Naive B cell (primary cell): Measurements from ENCODE around the gene CCDC171. TPM values are rescaled to one million over a fixed set of nuclear protein-coding genes. Genes with fewer than 3 reads are reported as not detected.

Experiments
- ATAC-seq, 2 donors: fragments of 150-1000 bp; cut with Tn5 transposase; 2 replicates each; pipeline ENCODE4 v1.10.0; 2021; ENCODE audit warnings: low read depth in 2 of 2, mild to moderate bottlenecking in 2 of 2, moderate library complexity in 2 of 2
- DNase-seq: peaks from one replicate; pipeline ENCODE4 v3.0.0; 2022
- H3K27ac Mint-ChIP-seq, 6 donors: one replicate each; pipeline ENCODE4 v1.8.0; 2020 to 2022; ENCODE audit warnings: mild to moderate bottlenecking in 6 of 6, mixed read lengths in 6 of 6, moderate library complexity in 5 of 6, inconsistent platforms in 2 of 6
- H3K27me3 Mint-ChIP-seq, 3 donors: one replicate each; pipeline ENCODE4 v1.8.0; 2021 to 2022; ENCODE audit warnings: mixed read lengths in 3 of 3, mild to moderate bottlenecking in 1 of 3
- H3K36me3 Mint-ChIP-seq, 2 donors: one replicate each; pipeline ENCODE4 v1.8.0; 2020 to 2022; ENCODE audit warnings: mixed read lengths in 2 of 2, inconsistent platforms in 1 of 2, mild to moderate bottlenecking in 1 of 2
- H3K4me1 Mint-ChIP-seq, 3 donors: one replicate each; pipeline ENCODE4 v1.8.0; 2020 to 2022; ENCODE audit warnings: mixed read lengths in 3 of 3, inconsistent platforms in 1 of 3, mild to moderate bottlenecking in 1 of 3, moderate library complexity in 1 of 3
- H3K4me3 Mint-ChIP-seq, 8 donors: one replicate each; pipeline ENCODE4 v1.8.0; 2020 to 2022; ENCODE audit warnings: mild to moderate bottlenecking in 8 of 8, mixed read lengths in 8 of 8, moderate library complexity in 8 of 8, inconsistent platforms in 2 of 8
- H3K9me3 Mint-ChIP-seq, 7 donors: one replicate each; pipeline ENCODE4 v1.8.0; 2020 to 2022; ENCODE audit warnings: mixed read lengths in 7 of 7, mild to moderate bottlenecking in 5 of 7, inconsistent platforms in 2 of 7, moderate library complexity in 1 of 7
- polyA plus RNA-seq, 6 donors: library from polyadenylated mRNA; unstranded; fragments of 300-500 nt; fragmentation: Illumina TruSeq; gene quantifications; one replicate each; pipeline ENCODE4 v1.2.3, GENCODE V29; 2021; ENCODE audit warnings: low read depth in 6 of 6

The CCDC171 gene
- polyA plus RNA-seq, 6 donors from 2014 or later = 0.17 to 0.62 (median 0.38) TPM; not detected in 1

DNA sequence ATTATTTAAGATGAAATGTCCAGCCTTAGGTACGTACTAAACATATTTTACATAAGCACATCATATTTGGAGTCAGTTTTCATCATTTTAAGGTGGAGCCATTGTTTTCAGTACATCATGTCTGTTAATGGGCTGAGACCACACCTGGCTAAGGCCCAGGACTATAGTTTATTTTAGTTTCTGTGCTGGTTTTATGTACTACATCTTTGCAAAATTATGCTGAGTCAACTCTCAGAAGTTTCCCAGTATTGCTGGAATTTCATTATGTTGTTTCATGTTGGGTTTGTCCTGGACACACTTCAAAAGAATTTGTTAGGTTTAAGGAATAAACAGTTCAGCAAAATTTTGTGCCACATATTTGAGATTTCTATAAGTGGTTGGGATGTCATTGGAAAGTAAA lies 171.2 kb downstream of the CCDC171 start:
- Mint-ChIP-seq H3K4me1 (peaks cover 0 to 2% (median 0%) of the 10 kb centered on the region in 3 donors), H3K27ac (no peak overlapping the region), H3K9me3 (no peaks in the 10 kb centered on the region), H3K27me3 (no peaks in the 10 kb centered on the region), H3K36me3 (no peaks in the 10 kb centered on the region), H3K4me3 (no peak overlapping the region)
- ATAC-seq (no peak), DNase-seq (no peak)

GRCh38 chr9:15724612-15725011 lies 171.8 kb downstream of the CCDC171 start:
- Mint-ChIP-seq H3K4me1 (no peaks in the 10 kb centered on the region), H3K27ac (no peak overlapping the region), H3K36me3 (no peaks in the 10 kb centered on the region), H3K9me3 (no peaks in the 10 kb centered on the region), H3K27me3 (no peaks in the 10 kb centered on the region), H3K4me3 (no peak overlapping the region)
- DNase-seq (no peak), ATAC-seq (no peak)

GRCh38 chr9:15725953-15726352 lies 173.1 kb downstream of the CCDC171 start:
- no peaks in the 10 kb centered on the region for H3K27me3 Mint-ChIP-seq
- no peak for ATAC-seq
- H3K27ac Mint-ChIP-seq = no peak overlapping the region
- no peaks in the 10 kb centered on the region for H3K4me1 Mint-ChIP-seq
- DNase-seq = no peak
- no peaks in the 10 kb centered on the region for H3K9me3 Mint-ChIP-seq
- no peak overlapping the region for H3K4me3 Mint-ChIP-seq
- no peaks in the 10 kb centered on the region for H3K36me3 Mint-ChIP-seq

- DNase-seq = no peak
Observed at GRCh38 chr9:15729507-15729906, 176.7 kb downstream of the CCDC171 start.

DNA sequence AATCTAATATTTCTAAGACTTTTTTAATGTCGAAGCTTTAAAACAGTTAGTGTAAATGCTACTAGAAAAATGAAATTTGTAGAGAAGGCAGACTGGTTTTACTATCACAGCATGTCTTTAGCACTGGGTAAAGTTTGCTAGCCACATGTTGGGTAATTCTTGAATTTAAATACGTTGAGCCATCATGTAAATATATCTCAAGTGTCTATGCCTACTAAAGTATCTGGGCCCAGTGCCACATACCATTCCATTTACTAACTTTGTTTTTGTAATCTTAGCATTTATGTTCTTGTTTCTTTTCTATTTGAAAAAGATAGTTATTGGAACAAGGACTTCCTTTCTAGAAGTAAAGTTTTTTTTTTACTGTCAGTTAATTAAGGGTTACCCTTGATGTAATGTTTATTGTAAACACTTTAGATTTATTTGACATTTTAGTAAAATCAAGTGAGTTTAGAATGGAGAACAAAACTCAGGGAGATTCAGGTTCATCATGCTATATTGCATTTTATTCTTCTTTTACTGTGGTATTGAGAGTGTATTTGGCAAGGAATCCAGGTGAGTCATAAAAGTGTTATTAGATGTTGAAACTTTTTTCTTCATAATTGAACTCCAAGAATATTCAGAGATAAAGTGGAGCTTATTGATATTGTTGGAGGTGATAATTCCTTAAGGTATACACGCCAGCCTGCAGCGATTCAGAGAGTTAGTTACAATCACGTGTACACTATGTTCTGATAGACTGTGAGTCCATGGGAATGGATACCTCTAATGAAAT lies 182.4 kb downstream of the CCDC171 start:
- H3K4me1 Mint-ChIP-seq = no peaks in the 10 kb centered on the region
- DNase-seq = no peak
- ATAC-seq = no peak

More at GRCh38 chr9:15729507-15729906, 176.7 kb downstream of the CCDC171 start:
- Mint-ChIP-seq H3K9me3 (no peaks in the 10 kb centered on the region), H3K4me3 (no peak overlapping the region), H3K27me3 (no peaks in the 10 kb centered on the region), H3K36me3 (no peaks in the 10 kb centered on the region), H3K27ac (peak overlapping the region in 1 of 6 donors; percentile 49), H3K4me1 (no peaks in the 10 kb centered on the region)
- no peak for ATAC-seq

DNA sequence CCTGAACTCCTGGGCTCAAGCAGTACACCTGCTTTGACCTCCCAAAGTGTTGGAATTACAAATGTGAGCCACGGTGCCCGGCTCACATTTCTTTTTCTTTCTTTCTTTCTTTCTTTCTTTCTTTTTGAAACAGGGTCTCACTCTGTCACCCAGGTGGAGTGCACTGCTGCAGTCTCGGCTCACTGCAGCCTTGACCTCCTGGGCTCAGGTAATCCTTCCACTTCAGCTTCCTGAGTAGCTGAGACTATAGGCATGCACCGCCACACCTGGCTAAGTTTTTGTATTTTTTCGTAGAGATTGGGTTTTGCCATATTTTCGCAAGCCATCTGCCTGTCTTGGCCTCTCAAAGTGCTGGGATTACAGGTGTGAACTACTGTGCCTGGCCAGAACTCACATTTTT lies 183.7 kb downstream of the CCDC171 start:
- Mint-ChIP-seq H3K9me3 (peaks cover 0 to 2% (median 0%) of the 10 kb centered on the region in 7 donors), H3K4me3 (no peak overlapping the region), H3K4me1 (no peaks in the 10 kb centered on the region), H3K36me3 (no peaks in the 10 kb centered on the region), H3K27me3 (no peaks in the 10 kb centered on the region), H3K27ac (no peak overlapping the region)
- no peak for ATAC-seq
- DNase-seq = no peak

More for the DNA sequence above, 182.4 kb downstream of the CCDC171 start:
- H3K9me3 Mint-ChIP-seq = peaks cover 0 to 2% (median 0%) of the 10 kb centered on the region in 7 donors
- H3K36me3 Mint-ChIP-seq = no peaks in the 10 kb centered on the region
- no peaks in the 10 kb centered on the region for H3K27me3 Mint-ChIP-seq
- no peak overlapping the region for H3K27ac Mint-ChIP-seq
- no peak overlapping the region for H3K4me3 Mint-ChIP-seq

GRCh38 chr9:15738011-15738410 lies 185.2 kb downstream of the CCDC171 start:
- no peaks in the 10 kb centered on the region for H3K4me1 Mint-ChIP-seq
- DNase-seq = no peak
- no peaks in the 10 kb centered on the region for H3K36me3 Mint-ChIP-seq

DNA sequence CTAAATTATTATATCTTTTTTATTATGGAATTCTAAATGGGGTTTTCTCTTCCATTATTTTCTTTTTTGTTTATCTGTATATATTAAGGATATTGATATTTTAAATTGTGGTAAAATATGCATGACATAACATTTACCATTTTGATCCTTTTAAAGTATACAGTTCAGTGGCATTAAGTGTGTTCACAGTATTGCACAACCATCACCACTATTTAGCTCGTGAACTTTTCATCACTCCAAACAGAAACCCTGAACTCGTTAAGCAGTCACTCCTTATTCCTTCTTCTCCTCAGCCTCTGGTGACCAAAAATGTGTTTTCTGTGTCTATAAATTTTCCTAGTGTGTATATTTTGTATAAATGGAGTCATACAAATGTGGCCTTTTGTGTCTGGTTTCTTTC lies 188.2 kb downstream of the CCDC171 start:
- peaks cover 0 to 8% of the 10 kb centered on the region in 2 donors for H3K36me3 Mint-ChIP-seq
- H3K9me3 Mint-ChIP-seq = peaks cover 0 to 3% (median 0%) of the 10 kb centered on the region in 7 donors
- H3K4me1 Mint-ChIP-seq = no peaks in the 10 kb centered on the region
- H3K27me3 Mint-ChIP-seq = no peaks in the 10 kb centered on the region
- peak overlapping the region in 1 of 6 donors; percentile 34 for H3K27ac Mint-ChIP-seq
- ATAC-seq = no peak
- no peak overlapping the region for H3K4me3 Mint-ChIP-seq
- no peak for DNase-seq

More at GRCh38 chr9:15738011-15738410, 185.2 kb downstream of the CCDC171 start:
- no peak for ATAC-seq
- Mint-ChIP-seq H3K4me3 (no peak overlapping the region), H3K9me3 (peaks cover 0 to 3% (median 0%) of the 10 kb centered on the region in 7 donors), H3K27me3 (no peaks in the 10 kb centered on the region), H3K27ac (no peak overlapping the region)

DNA sequence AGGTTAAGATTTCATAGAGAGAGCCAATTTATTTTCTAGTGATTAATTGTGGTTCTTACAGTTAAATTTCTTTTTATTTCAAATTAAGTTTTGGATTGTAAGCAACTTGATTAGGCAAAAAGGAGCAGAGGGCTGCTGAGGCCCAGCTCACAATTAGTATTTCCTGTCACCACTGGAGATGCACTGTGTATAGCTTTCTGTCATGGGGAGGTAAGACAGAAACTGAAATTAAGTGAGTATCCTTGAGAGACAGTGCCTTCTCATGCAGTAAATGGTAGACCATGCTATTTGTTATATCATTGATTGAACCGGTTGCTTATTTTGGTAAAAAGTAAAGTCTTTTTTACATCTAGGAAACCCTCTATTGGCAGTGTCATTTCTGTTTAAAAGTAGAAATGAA lies 190.7 kb downstream of the CCDC171 start:
- DNase-seq = no peak
- no peaks in the 10 kb centered on the region for H3K4me1 Mint-ChIP-seq
- no peak for ATAC-seq
- peaks cover 12 to 19% of the 10 kb centered on the region in 2 donors for H3K36me3 Mint-ChIP-seq
- H3K4me3 Mint-ChIP-seq = no peak overlapping the region
- no peak overlapping the region for H3K27ac Mint-ChIP-seq
- no peaks in the 10 kb centered on the region for H3K27me3 Mint-ChIP-seq
- H3K9me3 Mint-ChIP-seq = peaks cover 0 to 8% (median 4%) of the 10 kb centered on the region in 7 donors

DNA sequence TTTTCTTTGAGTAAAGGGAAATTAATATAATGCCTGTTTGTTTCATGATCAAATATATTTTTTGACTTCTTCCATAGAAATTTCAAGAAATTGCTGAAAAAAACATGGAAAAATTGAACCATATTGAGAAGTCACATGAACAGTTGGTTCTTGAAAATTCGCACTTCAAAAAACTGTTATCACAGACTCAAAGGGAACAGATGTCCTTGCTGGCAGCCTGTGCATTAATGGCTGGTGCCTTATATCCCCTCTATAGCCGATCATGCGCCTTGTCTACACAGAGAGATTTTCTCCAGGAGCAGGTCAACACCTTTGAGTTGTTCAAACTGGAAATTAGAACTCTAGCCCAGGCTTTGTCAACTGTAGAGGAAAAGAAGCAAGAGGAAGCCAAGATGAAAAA lies 191.4 kb downstream of the CCDC171 start:
- ATAC-seq (no peak), DNase-seq (no peak)
- H3K36me3 Mint-ChIP-seq = peaks cover 12 to 19% of the 10 kb centered on the region in 2 donors
- no peak overlapping the region for H3K27ac Mint-ChIP-seq
- H3K9me3 Mint-ChIP-seq = peaks cover 0 to 8% (median 4%) of the 10 kb centered on the region in 7 donors
- H3K4me1 Mint-ChIP-seq = no peaks in the 10 kb centered on the region
- no peak overlapping the region for H3K4me3 Mint-ChIP-seq
- H3K27me3 Mint-ChIP-seq = no peaks in the 10 kb centered on the region

GRCh38 chr9:15746905-15747304 lies 194.1 kb downstream of the CCDC171 start:
- H3K4me3 Mint-ChIP-seq = no peak overlapping the region
- H3K9me3 Mint-ChIP-seq = peaks cover 0 to 8% (median 4%) of the 10 kb centered on the region in 7 donors
- no peak for ATAC-seq
- no peaks in the 10 kb centered on the region for H3K4me1 Mint-ChIP-seq
- H3K27me3 Mint-ChIP-seq = no peaks in the 10 kb centered on the region
- H3K36me3 Mint-ChIP-seq = peaks cover 12 to 19% of the 10 kb centered on the region in 2 donors
- no peak for DNase-seq
- no peak overlapping the region for H3K27ac Mint-ChIP-seq

DNA sequence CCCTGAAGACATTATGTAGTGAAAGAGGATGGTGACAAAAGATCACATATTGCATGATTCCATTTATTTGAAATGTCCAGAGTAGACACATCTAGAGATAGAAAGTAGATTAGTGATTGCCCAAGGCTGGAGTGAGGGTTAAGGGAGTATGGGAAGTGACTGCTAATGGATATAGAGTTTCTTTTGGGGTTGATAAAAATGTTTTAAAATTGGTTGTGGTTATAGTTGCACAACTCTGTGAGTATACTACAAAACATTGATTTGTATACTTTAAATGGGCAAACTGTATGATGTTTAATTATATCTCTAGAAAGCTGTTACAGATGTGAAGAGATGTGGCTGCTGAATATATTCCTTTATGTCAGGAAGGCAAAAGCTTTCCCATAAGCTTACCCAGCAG lies 202.8 kb downstream of the CCDC171 start:
- Mint-ChIP-seq H3K4me3 (no peak overlapping the region), H3K27ac (no peak overlapping the region), H3K4me1 (no peaks in the 10 kb centered on the region)

GRCh38 chr9:15761551-15761950 lies 208.7 kb downstream of the CCDC171 start:
- ATAC-seq (no peak), DNase-seq (no peak)
- H3K27me3 Mint-ChIP-seq = no peaks in the 10 kb centered on the region
- H3K27ac Mint-ChIP-seq = no peak overlapping the region
- H3K36me3 Mint-ChIP-seq = peaks cover 0 to 4% of the 10 kb centered on the region in 2 donors
- H3K9me3 Mint-ChIP-seq = peaks cover 0 to 9% (median 1%) of the 10 kb centered on the region in 7 donors
- no peak overlapping the region for H3K4me3 Mint-ChIP-seq
- H3K4me1 Mint-ChIP-seq = no peaks in the 10 kb centered on the region

More for the DNA sequence above, 202.8 kb downstream of the CCDC171 start:
- ATAC-seq (no peak), DNase-seq (no peak)
- Mint-ChIP-seq H3K9me3 (peaks cover 0 to 9% (median 2%) of the 10 kb centered on the region in 7 donors), H3K27me3 (no peaks in the 10 kb centered on the region), H3K36me3 (peaks cover 0 to 4% of the 10 kb centered on the region in 2 donors)

GRCh38 chr9:15763371-15763770 lies 210.5 kb downstream of the CCDC171 start:
- Mint-ChIP-seq H3K4me1 (no peaks in the 10 kb centered on the region), H3K27ac (no peak overlapping the region), H3K36me3 (peaks cover 0 to 4% of the 10 kb centered on the region in 2 donors), H3K9me3 (peaks cover 0 to 4% (median 0%) of the 10 kb centered on the region in 7 donors), H3K27me3 (no peaks in the 10 kb centered on the region), H3K4me3 (no peak overlapping the region)
- DNase-seq (no peak), ATAC-seq (no peak)
